Sigmoid colon (tissue), 4 donors: ENCODE data around the gene UBC.

ENCODE experiments used
- EP300 ChIP-seq, 4 donors: sonication (generic); formaldehyde crosslinking; IDR thresholded peaks; one replicate each; pipeline ENCODE4 v1.6.1; 2017; ENCODE audit warnings: antibody characterized with exemption in 4 of 4
- POLR2A ChIP-seq, 2 donors: fragments of 450-650 bp; IDR thresholded peaks; one replicate each; pipeline ENCODE4 v1.6.1; 2016; ENCODE audit warnings: antibody characterized with exemption in 2 of 2, mild to moderate bottlenecking in 2 of 2, moderate library complexity in 2 of 2
- TF ChIP-seq, protein P1 (sequence below), 4 experiments: fragments of 450-650 bp in 3 of 4; fragments of 200-600 bp in 1 of 4; IDR thresholded peaks; one replicate each; pipeline ENCODE4 v1.5.1; 2016 to 2019; ENCODE audit warnings: antibody characterized with exemption in 4 of 4, mild to moderate bottlenecking in 3 of 4, moderate library complexity in 2 of 4

DNA sequence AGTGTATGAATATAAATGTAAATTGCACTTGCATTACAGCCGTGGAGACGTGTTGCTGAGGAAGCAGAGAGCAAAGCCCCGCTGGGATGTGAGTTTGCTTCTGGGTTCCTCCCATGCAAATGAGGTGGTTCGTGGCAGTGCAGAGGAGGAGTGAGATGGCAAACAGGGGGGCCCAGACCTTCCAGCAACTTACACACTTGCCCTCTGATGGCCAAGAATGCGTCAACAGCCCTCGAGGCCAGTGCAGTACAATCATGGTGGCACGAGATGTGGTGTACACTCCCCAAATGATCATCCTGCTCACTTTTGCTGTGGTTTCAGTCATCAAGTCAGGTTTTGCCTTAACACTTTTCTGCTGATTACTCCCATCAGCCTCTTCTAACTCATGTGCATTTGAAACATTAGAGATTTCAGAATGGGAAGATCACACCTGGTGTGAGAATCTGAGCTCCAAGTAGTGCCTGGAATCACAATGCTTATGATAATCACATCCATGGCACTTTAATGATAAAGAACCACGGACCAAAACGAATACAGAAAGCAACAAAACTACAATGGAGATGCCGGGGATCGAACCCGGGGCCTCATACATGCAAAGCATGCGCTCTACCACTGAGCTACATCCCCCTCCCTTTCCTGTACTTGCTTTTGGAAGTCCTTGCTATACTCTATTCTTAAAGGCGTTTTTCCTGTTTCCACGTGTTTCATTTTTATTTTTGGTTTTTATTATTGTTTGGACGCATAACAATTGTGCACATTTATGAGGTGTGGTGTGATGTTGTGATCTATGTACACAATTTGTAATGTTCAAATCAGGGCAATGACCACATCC is 7.0 kb upstream of the UBC start:
- no peak for TF ChIP-seq POLR2A (IDR thresholded peaks at IDR 0.05)
- TF ChIP-seq, protein P1, sequence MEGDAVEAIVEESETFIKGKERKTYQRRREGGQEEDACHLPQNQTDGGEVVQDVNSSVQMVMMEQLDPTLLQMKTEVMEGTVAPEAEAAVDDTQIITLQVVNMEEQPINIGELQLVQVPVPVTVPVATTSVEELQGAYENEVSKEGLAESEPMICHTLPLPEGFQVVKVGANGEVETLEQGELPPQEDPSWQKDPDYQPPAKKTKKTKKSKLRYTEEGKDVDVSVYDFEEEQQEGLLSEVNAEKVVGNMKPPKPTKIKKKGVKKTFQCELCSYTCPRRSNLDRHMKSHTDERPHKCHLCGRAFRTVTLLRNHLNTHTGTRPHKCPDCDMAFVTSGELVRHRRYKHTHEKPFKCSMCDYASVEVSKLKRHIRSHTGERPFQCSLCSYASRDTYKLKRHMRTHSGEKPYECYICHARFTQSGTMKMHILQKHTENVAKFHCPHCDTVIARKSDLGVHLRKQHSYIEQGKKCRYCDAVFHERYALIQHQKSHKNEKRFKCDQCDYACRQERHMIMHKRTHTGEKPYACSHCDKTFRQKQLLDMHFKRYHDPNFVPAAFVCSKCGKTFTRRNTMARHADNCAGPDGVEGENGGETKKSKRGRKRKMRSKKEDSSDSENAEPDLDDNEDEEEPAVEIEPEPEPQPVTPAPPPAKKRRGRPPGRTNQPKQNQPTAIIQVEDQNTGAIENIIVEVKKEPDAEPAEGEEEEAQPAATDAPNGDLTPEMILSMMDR (IDR thresholded peaks at IDR 0.05) = no peak
- no peak for TF ChIP-seq EP300 (IDR thresholded peaks at IDR 0.05)
